Fibroblast of skin of back (primary cell): ENCODE results near the gene ZNF750.
"Not testable (repeated sequence)": the region's sequence is repeated elsewhere in the genome, so short reads cannot be mapped to it uniquely, and the experiment has no call there.

ENCODE experiments used
- DNase-seq: peaks from one replicate; pipeline ENCODE4 v3.0.0-alpha.2; 2013

Gene ZNF750

DNA sequence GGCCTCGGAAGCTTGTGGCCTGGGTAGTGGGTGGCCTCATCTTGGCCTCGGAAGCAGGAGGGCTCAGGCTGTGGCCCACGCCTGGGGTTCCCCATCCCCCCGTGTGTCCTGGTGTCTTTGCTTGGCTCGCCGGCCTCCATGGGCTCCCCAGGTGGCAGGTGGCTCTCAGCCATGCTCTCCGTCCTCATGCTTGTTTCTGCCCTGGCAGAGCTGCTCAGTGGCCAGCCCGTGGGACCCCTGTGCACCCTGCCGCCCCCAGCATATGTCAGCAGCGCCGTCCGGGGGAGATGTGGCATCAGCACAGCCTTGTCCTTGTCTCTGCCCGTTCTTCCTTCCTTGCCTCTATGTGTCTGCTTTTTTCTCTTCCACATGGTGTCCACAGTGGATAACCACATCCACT is 49.4 kb downstream of the ZNF750 start:
- no peak for DNase-seq

GRCh38 chr17:82789806-82790205 is 50.0 kb downstream of the ZNF750 start:
- no peak for DNase-seq

- no peak for DNase-seq
These were observed 50.7 kb downstream of the ZNF750 start for GRCh38 chr17:82789051-82789592.

DNA sequence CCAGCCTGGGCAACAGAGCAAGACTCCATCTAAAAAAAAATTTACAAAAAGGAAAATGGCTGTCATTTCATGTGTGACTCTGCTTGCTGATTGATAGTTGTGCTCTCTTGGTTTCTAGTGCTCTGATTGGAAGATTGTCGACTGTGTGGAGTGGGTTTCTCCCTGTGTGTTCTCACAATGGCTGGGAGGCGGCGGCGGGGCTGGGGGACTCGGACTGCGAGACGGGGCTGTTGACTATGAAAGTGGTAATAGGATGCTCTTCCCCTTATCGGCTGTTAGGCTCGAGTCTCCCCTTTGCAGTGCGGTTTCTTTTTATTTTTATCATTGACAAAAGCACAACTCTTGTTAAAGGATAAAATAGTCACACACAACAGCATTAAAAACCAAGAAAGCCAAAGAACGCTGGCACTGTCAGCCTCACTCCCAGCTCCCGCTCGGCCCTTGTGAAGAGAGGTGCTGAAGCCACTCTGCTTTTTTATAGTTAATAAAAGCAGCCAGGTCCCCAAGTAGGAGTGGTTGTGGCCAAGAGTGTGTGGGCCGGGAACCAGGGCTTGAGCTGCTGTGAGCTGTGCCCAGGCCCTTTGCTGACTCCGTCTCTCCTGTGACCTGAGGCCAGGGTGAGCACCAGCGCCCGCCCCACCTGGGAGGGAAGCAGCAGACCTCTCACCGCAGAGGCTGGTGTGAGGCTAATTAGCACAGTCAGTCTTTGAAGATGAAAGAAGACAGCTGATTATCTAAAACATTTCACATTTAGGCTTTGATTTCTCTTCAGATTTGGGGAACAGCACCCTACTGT is 51.4 kb downstream of the ZNF750 start:
- no peak for DNase-seq

GRCh38 chr17:82787081-82787848 is 52.6 kb downstream of the ZNF750 start:
- no peak for DNase-seq

GRCh38 chr17:82786427-82786826 is 53.4 kb downstream of the ZNF750 start:
- no peak for DNase-seq

GRCh38 chr17:82785581-82785980 is 54.2 kb downstream of the ZNF750 start:
- DNase-seq = not testable (repeated sequence)

GRCh38 chr17:82783498-82783897 is 56.3 kb downstream of the ZNF750 start:
- DNase-seq = no peak

- no peak for DNase-seq
These were observed 57.1 kb downstream of the ZNF750 start for GRCh38 chr17:82782657-82783207.

GRCh38 chr17:82781894-82782274 is 57.9 kb downstream of the ZNF750 start:
- peak; percentile 59 for DNase-seq

DNA sequence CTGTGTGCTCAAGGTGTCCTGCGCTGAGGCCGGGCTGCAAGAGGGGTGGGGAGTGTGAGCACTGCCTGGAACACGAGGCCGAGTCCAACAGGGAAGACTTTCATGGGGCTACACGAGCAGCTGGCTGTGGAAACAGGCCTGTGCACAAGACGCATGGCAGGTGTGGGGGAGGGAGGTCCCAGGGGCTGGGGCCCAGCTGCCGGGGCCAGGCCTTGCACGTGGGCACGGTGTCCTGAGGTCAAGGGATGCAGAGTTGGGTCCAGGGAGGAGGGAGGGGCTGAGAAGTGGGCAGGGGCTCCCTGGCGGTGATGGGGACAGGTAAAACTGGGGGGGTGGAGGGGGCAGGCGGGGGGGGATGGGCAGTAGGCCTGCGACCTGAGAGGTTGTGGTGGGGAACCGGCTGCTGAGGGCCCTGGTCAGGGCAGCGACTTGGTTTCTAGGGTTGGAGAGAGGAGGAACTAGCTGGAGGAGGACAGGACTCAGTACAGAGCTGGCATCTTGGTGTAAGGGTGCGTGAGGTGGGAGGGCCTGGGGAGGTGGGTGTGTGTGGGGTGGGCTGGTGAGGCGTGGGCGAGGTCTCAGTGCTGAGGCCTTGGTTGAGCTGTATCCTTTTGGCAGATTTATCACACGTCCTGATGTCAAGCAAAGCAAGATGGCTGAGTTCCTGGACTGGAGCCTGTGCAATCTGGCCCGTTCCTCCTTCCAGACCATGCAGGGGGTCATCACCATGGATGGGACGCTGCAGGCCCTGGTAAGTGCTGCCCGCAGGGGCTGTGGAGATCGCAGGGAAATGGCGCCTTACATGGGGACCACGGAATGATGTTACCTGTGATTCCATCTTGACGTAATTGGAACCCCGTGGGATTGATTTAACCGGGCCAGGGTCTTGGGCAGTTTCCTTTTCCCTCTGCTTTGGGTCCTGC is 58.6 kb downstream of the ZNF750 start:
- DNase-seq = no peak

- no peak for DNase-seq
These were observed 59.6 kb downstream of the ZNF750 start for GRCh38 chr17:82780195-82780594.

GRCh38 chr17:82779541-82779940 is 60.3 kb downstream of the ZNF750 start:
- DNase-seq = no peak
